Measurements from ENCODE around the gene KRTDAP. TPM values are rescaled to one million over a fixed set of nuclear protein-coding genes. Genes with fewer than 3 reads are reported as not detected.

KRTDAP gene
- total and polyA plus RNA-seq, 4 experiments from 2014 or later = not detected

- no peak for DNase-seq
- peaks cover 0 to 1% of the 10 kb centered on the region in 2 donors for H3K27me3 Mint-ChIP-seq
- Histone ChIP-seq H3K36me3 (ENCODE audit: insufficient read depth, low read length) (no peaks in the 10 kb centered on the region), H3K9me3 (ENCODE audit: control insufficient read depth in 1 of 2, low read length in 2 of 2) (no peaks in the 10 kb centered on the region), H3K27ac (ENCODE audit: low read depth, low read length) (no peak overlapping the region), H3K4me1 (ENCODE audit: insufficient read depth, low read length) (peaks cover 61% of the 10 kb centered on the region), H3K4me3 (ENCODE audit: low read length in 2 of 2) (no peak overlapping the region), H3K27me3 (ENCODE audit: insufficient read depth, low read length) (no peaks in the 10 kb centered on the region)
- ChIA-PET POLR2A (ENCODE audit: partially characterized antibody) (interaction anchor here (0.8 kb wide), 1 partner anchor 9 kb away, joined by 3 read pairs; no protein-coding TSS in a partner anchor), CTCF (ENCODE audit: partially characterized antibody) (interaction anchor here (5.5 kb wide), 1 partner anchor 106 kb away, joined by 60 read pairs; no protein-coding TSS in a partner anchor)
- intact Hi-C loops (cut with micrococcal nuclease) = loop anchor here (10.0 kb wide), 1 partner anchor 246 kb away; no protein-coding TSS in a partner anchor
- H3K4me1 Mint-ChIP-seq = peaks cover 31 to 75% (median 56%) of the 10 kb centered on the region in 4 donors
- no peaks in the 10 kb centered on the region for H3K9me3 Mint-ChIP-seq
- no peaks in the 10 kb centered on the region for H3K36me3 Mint-ChIP-seq
- peak overlapping the region in 2 of 8 donors; percentile 7 to 39 for H3K4me3 Mint-ChIP-seq
- H3K27ac Mint-ChIP-seq = peak overlapping the region in 4 of 7 donors; percentile 78 to 89 (median 82)
Observed at GRCh38 chr19:35461060-35461459, 29.2 kb downstream of the KRTDAP start.

GRCh38 chr19:35460608-35461007 is 29.7 kb downstream of the KRTDAP start:
- CTCF ChIA-PET (ENCODE audit: partially characterized antibody) = interaction anchor here (1.0 to 5.5 kb wide), 3 partner anchors 9 to 106 kb away, joined by 3 to 60 read pairs (median 3); partner anchors contain the start of gene FFAR2
- Histone ChIP-seq H3K9me3 (ENCODE audit: control insufficient read depth in 1 of 2, low read length in 2 of 2) (no peaks in the 10 kb centered on the region), H3K27ac (ENCODE audit: low read depth, low read length) (no peak overlapping the region), H3K4me3 (ENCODE audit: low read length in 2 of 2) (no peak overlapping the region), H3K36me3 (ENCODE audit: insufficient read depth, low read length) (no peaks in the 10 kb centered on the region), H3K27me3 (ENCODE audit: insufficient read depth, low read length) (no peaks in the 10 kb centered on the region), H3K4me1 (ENCODE audit: insufficient read depth, low read length) (peaks cover 65% of the 10 kb centered on the region)
- H3K4me3 Mint-ChIP-seq = peak overlapping the region in 5 of 8 donors; percentile 4 to 39 (median 37)
- POLR2A ChIA-PET (ENCODE audit: partially characterized antibody) = interaction anchor here (0.6 to 0.8 kb wide), 2 partner anchors 10 to 63 kb away, joined by 3 read pairs; no protein-coding TSS in a partner anchor
- peaks cover 35 to 80% (median 60%) of the 10 kb centered on the region in 4 donors for H3K4me1 Mint-ChIP-seq
- intact Hi-C loops (cut with micrococcal nuclease) = loop anchor here (10.0 kb wide), 1 partner anchor 246 kb away; no protein-coding TSS in a partner anchor
- DNase-seq = no peak
- H3K27me3 Mint-ChIP-seq = peaks cover 0 to 1% of the 10 kb centered on the region in 2 donors
- no peaks in the 10 kb centered on the region for H3K36me3 Mint-ChIP-seq
- H3K27ac Mint-ChIP-seq = peak overlapping the region in 5 of 7 donors; percentile 16 to 89 (median 85)
- H3K9me3 Mint-ChIP-seq = no peaks in the 10 kb centered on the region

- Mint-ChIP-seq H3K27me3 (no peaks in the 10 kb centered on the region), H3K4me3 (no peak overlapping the region), H3K4me1 (peaks cover 39 to 76% (median 56%) of the 10 kb centered on the region in 4 donors), H3K36me3 (no peaks in the 10 kb centered on the region), H3K9me3 (no peaks in the 10 kb centered on the region), H3K27ac (peak overlapping the region in 3 of 7 donors; percentile 40 to 78 (median 68))
- Histone ChIP-seq H3K4me1 (ENCODE audit: insufficient read depth, low read length) (peaks cover 69% of the 10 kb centered on the region), H3K9me3 (ENCODE audit: control insufficient read depth in 1 of 2, low read length in 2 of 2) (no peaks in the 10 kb centered on the region), H3K27ac (ENCODE audit: low read depth, low read length) (no peak overlapping the region), H3K4me3 (ENCODE audit: low read length in 2 of 2) (no peak overlapping the region), H3K27me3 (ENCODE audit: insufficient read depth, low read length) (no peaks in the 10 kb centered on the region), H3K36me3 (ENCODE audit: insufficient read depth, low read length) (no peaks in the 10 kb centered on the region)
- ChIA-PET CTCF (ENCODE audit: partially characterized antibody) (interaction anchor here (1.0 to 5.5 kb wide), 4 partner anchors 9 to 105 kb away, joined by 3 to 60 read pairs (median 6); partner anchors contain the start of gene FFAR2), POLR2A (ENCODE audit: partially characterized antibody) (interaction anchor here (0.6 to 1.5 kb wide), 2 partner anchors 35 to 62 kb away, joined by 3 to 4 read pairs; no protein-coding TSS in a partner anchor)
- DNase-seq = no peak
- intact Hi-C loops (cut with micrococcal nuclease) = loop anchor here (10.0 kb wide), 1 partner anchor 245 kb away; no protein-coding TSS in a partner anchor
Observed at GRCh38 chr19:35459414-35460082, 30.7 kb downstream of the KRTDAP start.

GRCh38 chr19:35458731-35459391 is 31.4 kb downstream of the KRTDAP start:
- Mint-ChIP-seq H3K4me3 (no peak overlapping the region), H3K27me3 (no peaks in the 10 kb centered on the region), H3K9me3 (no peaks in the 10 kb centered on the region), H3K36me3 (no peaks in the 10 kb centered on the region), H3K4me1 (peaks cover 38 to 73% (median 52%) of the 10 kb centered on the region in 4 donors), H3K27ac (peak overlapping the region in 1 of 7 donors; percentile 68)
- H3K4me1 ChIP-seq (ENCODE audit: insufficient read depth, low read length) = peaks cover 65% of the 10 kb centered on the region
- DNase-seq = no peak
- H3K4me3 ChIP-seq (ENCODE audit: low read length in 2 of 2) = no peak overlapping the region
- no peak overlapping the region for H3K27ac ChIP-seq (ENCODE audit: low read depth, low read length)
- ChIA-PET CTCF (ENCODE audit: partially characterized antibody) (interaction anchor here (2.1 to 2.4 kb wide), 2 partner anchors 9 to 106 kb away, joined by 5 to 9 read pairs; no protein-coding TSS in a partner anchor), POLR2A (ENCODE audit: partially characterized antibody) (interaction anchor here (1.5 kb wide), 1 partner anchor 36 kb away, joined by 4 read pairs; no protein-coding TSS in a partner anchor)
- no peaks in the 10 kb centered on the region for H3K27me3 ChIP-seq (ENCODE audit: insufficient read depth, low read length)
- no peaks in the 10 kb centered on the region for H3K9me3 ChIP-seq (ENCODE audit: control insufficient read depth in 1 of 2, low read length in 2 of 2)
- intact Hi-C loops (cut with micrococcal nuclease) = no loop called here
- no peaks in the 10 kb centered on the region for H3K36me3 ChIP-seq (ENCODE audit: insufficient read depth, low read length)

GRCh38 chr19:35458192-35458591 is 32.1 kb downstream of the KRTDAP start:
- no peaks in the 10 kb centered on the region for H3K27me3 ChIP-seq (ENCODE audit: insufficient read depth, low read length)
- CTCF ChIA-PET (ENCODE audit: partially characterized antibody) = interaction anchor here (2.1 to 2.4 kb wide), 2 partner anchors 10 to 105 kb away, joined by 5 to 9 read pairs; no protein-coding TSS in a partner anchor
- peaks cover 58% of the 10 kb centered on the region for H3K4me1 ChIP-seq (ENCODE audit: insufficient read depth, low read length)
- H3K36me3 Mint-ChIP-seq = no peaks in the 10 kb centered on the region
- POLR2A ChIA-PET (ENCODE audit: partially characterized antibody) = no interaction called here
- H3K4me3 ChIP-seq (ENCODE audit: low read length in 2 of 2) = no peak overlapping the region
- intact Hi-C loops (cut with micrococcal nuclease) = no loop called here
- DNase-seq = no peak
- no peak overlapping the region for H3K4me3 Mint-ChIP-seq
- H3K27ac ChIP-seq (ENCODE audit: low read depth, low read length) = no peak overlapping the region
- H3K4me1 Mint-ChIP-seq = peaks cover 32 to 68% (median 48%) of the 10 kb centered on the region in 4 donors
- H3K27me3 Mint-ChIP-seq = no peaks in the 10 kb centered on the region
- H3K36me3 ChIP-seq (ENCODE audit: insufficient read depth, low read length) = no peaks in the 10 kb centered on the region
- H3K27ac Mint-ChIP-seq = peak overlapping the region in 2 of 7 donors; percentile 18 to 75
- no peaks in the 10 kb centered on the region for H3K9me3 ChIP-seq (ENCODE audit: control insufficient read depth in 1 of 2, low read length in 2 of 2)
- no peaks in the 10 kb centered on the region for H3K9me3 Mint-ChIP-seq

GRCh38 chr19:35457173-35457572 is 33.1 kb downstream of the KRTDAP start:
- Histone ChIP-seq H3K27me3 (ENCODE audit: insufficient read depth, low read length) (no peaks in the 10 kb centered on the region), H3K9me3 (ENCODE audit: control insufficient read depth in 1 of 2, low read length in 2 of 2) (no peaks in the 10 kb centered on the region), H3K36me3 (ENCODE audit: insufficient read depth, low read length) (no peaks in the 10 kb centered on the region), H3K4me3 (ENCODE audit: low read length in 2 of 2) (no peak overlapping the region), H3K27ac (ENCODE audit: low read depth, low read length) (no peak overlapping the region), H3K4me1 (ENCODE audit: insufficient read depth, low read length) (peaks cover 50% of the 10 kb centered on the region)
- intact Hi-C loops (cut with micrococcal nuclease) = no loop called here
- peaks cover 0 to 2% of the 10 kb centered on the region in 2 donors for H3K27me3 Mint-ChIP-seq
- ChIA-PET CTCF (ENCODE audit: partially characterized antibody) (interaction anchor here (2.4 kb wide), 1 partner anchor 104 kb away, joined by 5 read pairs; no protein-coding TSS in a partner anchor), POLR2A (ENCODE audit: partially characterized antibody) (no interaction called here)
- H3K9me3 Mint-ChIP-seq = no peaks in the 10 kb centered on the region
- no peak overlapping the region for H3K4me3 Mint-ChIP-seq
- no peak for DNase-seq
- peak overlapping the region in 2 of 7 donors; percentile 16 to 67 for H3K27ac Mint-ChIP-seq
- H3K4me1 Mint-ChIP-seq = peaks cover 28 to 67% (median 44%) of the 10 kb centered on the region in 4 donors
- no peaks in the 10 kb centered on the region for H3K36me3 Mint-ChIP-seq

All from CD4-positive, alpha-beta memory T cell (primary cell).